ENCODE data around the gene SRRD.

DNA sequence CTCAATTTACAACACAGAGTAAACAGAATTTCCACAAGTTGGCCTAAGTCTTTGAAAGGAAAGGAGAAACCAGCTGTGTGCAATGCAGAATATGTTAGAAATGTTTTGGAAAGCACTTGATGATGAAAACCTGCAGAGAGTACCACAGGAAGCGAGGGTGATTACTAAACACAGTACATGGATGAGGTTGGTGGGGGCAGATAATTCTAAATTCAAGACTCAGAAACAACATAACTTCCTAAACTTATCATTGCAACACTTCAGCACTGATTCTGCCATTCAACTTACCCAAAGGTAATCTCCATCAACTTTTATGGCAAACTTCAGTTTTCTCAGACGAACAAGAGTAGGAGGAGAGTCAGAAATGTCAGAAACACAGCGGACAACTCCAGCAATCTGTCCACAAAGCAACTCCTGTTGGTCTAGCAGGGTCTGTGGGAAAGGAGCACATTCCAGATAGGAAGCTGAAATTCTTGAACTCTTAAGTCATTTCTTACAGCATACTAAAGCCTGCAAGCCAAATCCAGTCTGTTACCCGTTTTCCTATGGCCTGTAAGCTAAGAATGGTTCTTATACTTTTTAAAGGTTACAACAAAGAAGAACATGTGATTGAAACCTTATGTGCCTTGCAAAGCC lies 6.9 kb upstream of the SRRD start:
- TF ChIP-seq, protein P1, sequence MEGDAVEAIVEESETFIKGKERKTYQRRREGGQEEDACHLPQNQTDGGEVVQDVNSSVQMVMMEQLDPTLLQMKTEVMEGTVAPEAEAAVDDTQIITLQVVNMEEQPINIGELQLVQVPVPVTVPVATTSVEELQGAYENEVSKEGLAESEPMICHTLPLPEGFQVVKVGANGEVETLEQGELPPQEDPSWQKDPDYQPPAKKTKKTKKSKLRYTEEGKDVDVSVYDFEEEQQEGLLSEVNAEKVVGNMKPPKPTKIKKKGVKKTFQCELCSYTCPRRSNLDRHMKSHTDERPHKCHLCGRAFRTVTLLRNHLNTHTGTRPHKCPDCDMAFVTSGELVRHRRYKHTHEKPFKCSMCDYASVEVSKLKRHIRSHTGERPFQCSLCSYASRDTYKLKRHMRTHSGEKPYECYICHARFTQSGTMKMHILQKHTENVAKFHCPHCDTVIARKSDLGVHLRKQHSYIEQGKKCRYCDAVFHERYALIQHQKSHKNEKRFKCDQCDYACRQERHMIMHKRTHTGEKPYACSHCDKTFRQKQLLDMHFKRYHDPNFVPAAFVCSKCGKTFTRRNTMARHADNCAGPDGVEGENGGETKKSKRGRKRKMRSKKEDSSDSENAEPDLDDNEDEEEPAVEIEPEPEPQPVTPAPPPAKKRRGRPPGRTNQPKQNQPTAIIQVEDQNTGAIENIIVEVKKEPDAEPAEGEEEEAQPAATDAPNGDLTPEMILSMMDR (IDR thresholded peaks at IDR 0.05), result no peak
- no peak for TF ChIP-seq POLR2A (IDR thresholded peaks at IDR 0.05)

Data from breast epithelium (tissue), 3 donors.